Ishikawa (cell line): ENCODE measurements around the gene DPYSL5.

Source experiments
- EP300 ChIP-seq: IDR thresholded peaks from 2 replicates; pipeline ENCODE4 v1.6.1; 2012; ENCODE audit warnings: borderline replicate concordance
- MAX ChIP-seq: IDR thresholded peaks from 2 replicates; pipeline ENCODE4 v1.6.1; 2012
- REST ChIP-seq: IDR thresholded peaks from 2 replicates; pipeline ENCODE4 v1.6.1; 2012; ENCODE audit warnings: low read depth, mild to moderate bottlenecking
- TAF1 ChIP-seq: IDR thresholded peaks from 2 replicates; pipeline ENCODE4 v1.6.1; 2012; ENCODE audit warnings: low read depth, mild to moderate bottlenecking
- ZBTB7A ChIP-seq: IDR thresholded peaks from 2 replicates; pipeline ENCODE4 v1.6.1; 2012; ENCODE audit warnings: low read depth

GRCh38 chr2:26915316-26915715 lies 67.4 kb downstream of the DPYSL5 start:
- TF ChIP-seq MAX (no peak), EP300 (no peak), TAF1 (no peak), ZBTB7A (no peak), REST (no peak)
